Embryonic facial prominence (tissue), 1 donor: ENCODE measurements around the gene SRL.
"Not testable (repeated sequence)": the region's sequence is repeated elsewhere in the genome, so short reads cannot be mapped to it uniquely, and the experiment has no call there.

ENCODE experiments used
- DNase-seq: peaks from one replicate; pipeline ENCODE4 v3.0.0-alpha.2; 2016; ENCODE audit errors: extremely low spot score

SRL gene

GRCh38 chr16:4166821-4167220 lies 75.1 kb downstream of the SRL start:
- DNase-seq: no peak

DNA sequence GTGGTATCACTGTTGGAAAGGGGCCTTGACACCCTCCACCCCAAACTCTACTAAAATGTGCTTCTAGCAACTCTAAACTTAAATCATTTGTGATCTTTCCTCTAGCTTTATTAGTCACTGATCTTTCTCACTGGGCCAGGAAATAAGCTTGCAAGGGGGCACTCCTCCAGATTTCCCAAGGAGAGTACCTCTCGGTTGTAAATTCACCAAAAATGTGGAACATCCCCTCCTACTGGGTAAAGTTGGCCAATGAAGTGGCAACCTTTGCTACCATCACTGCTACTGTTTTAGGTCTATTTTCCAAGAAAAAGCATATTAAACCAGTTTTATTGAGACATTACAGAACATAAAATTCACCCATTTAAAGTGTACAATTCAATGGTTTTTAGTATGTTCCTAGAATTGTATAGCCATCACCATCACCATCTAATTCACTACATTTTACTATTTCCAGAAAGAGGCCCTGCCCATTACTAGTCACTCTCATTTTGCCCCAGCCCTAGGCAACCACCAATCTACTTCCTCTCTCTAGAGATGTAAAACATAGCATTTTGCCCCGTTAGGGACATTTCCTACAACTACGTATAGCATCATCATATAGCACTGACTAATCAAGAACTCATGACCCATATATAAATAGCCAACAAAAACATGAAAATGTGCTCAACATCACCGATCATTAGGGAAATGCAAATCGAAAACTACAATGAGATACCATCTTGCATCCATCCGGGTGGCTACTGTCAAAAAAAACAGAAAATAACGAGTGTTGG lies 81.0 kb downstream of the SRL start:
- DNase-seq: no peak

- DNase-seq: no peak
These were observed 82.2 kb downstream of the SRL start for GRCh38 chr16:4159726-4160125.

DNA sequence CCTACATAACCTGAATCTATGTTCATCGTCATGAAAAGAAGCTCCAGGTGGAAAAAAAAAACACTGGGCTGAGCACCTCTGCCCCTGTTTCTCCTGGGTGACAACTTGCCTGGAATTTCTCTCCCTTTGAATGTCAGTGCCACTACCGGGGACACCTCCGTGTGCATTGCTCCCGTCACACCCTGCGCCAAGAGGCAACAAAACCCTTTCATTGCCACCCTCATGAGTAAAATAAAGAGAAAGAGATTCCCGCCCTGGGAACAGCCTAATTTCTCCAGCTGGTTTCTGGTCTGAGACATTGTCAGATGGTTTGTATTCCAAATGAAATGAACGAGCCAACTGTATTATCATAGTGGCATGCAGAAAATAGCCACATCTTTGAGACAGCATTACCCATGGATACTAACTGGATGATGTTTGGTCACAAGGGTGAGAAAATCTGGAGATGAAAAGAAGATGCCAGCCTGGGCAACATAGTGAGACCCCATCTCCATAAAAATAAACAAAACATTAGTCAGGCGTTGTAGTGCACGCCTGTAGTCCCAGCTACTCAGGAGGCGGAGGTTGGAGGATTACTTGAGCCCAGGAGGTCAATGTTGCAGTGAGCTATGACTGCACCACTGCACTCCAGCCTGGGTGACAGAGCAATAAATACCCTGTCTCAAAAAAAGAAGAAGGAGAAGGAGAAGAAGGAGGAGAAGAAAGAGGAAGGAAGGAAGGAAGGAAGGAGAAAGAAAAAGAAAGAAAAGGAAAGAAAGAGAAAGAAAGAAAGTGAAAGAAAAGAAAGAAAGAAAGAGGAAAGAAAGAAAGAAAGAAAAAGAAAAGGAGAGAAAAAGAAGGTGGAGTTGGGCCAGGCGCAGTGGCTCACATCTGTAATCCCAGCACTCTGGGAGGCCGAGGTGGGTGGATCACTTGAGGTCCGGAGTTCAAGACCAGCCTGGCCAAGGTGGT lies 83.5 kb downstream of the SRL start:
- DNase-seq: no peak

GRCh38 chr16:4157376-4157825 lies 84.5 kb downstream of the SRL start:
- DNase-seq: no peak

DNA sequence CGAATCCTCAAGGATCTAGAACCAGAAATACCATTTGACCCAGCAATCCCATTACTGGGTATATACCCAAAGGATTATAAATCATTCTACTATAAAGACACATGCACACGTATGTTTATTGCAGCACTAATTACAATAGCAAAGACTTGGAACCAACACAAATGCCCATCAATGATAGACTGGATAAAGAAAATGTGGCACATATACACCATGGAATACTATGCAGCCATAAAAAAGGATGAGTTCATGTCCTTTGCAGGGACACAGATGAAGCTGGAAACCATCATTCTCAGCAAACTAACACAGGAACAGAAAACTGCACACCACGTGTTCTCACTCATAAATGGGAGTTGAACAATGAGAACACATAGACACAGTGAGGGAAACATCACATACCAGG lies 85.4 kb downstream of the SRL start:
- DNase-seq: not testable (repeated sequence)

DNA sequence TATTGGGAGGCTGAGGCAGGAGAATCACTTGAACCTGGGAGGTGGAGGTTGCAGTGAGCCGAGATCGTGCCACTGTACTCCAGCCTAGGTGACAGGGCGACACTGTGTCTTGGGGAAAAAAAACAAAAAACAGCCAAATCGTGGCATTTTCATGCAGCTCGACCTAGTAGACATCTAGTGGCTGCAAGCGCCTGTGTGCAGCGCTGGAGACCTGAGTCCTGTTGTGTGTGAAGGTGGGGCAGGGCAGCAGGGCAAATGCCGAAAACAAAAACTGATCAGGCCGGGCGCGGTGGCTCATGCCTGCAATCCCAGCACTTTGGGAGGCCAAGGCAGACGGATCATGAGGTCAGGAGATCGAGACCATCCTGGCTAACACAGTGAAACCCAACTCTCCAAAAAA lies 88.5 kb downstream of the SRL start:
- not testable (repeated sequence) for DNase-seq

GRCh38 chr16:4152267-4152666 lies 89.6 kb downstream of the SRL start:
- DNase-seq: no peak

- no peak for DNase-seq
These were observed 94.6 kb downstream of the SRL start for GRCh38 chr16:4147236-4147635.

DNA sequence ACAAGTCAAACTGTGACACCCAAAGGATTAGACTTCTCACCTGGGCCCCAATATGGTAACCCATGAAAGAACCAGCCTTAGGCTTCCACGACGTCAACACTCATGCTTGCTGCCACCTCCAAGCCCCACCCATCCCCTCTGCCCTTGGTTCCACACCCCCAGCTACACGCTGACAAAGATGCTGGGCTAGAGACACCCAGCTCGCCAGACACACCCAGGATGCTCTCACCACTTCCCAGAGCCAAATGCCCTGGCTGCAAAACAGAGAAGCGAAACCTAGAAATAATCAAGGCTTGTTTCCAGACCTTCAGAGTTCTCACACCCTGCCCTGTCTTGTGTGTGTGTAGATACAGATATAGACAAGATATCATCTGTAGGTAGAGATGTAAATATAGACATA lies 99.6 kb downstream of the SRL start:
- DNase-seq: no peak

DNA sequence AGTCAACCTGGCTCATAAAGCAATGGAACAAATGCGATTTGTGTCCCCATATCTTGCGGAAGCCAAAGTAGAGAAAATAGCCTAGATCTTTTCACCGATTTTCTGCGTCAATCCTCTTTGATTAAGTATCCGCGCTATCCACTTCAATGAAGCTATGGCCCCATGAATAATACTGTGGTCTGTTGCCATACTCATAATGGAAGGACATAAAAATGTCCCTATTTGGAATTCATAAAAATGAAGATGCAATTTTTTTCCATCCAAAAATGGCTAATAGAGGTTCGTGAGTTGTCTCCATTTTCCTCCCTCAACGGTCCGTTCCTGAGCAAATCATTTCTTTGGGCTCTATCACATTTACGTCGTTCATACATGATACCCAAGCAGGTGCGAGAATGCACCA lies 100.3 kb downstream of the SRL start:
- DNase-seq: no peak

GRCh38 chr16:4140652-4141051 lies 101.2 kb downstream of the SRL start:
- DNase-seq: no peak

- DNase-seq: no peak
These were observed 101.9 kb downstream of the SRL start for GRCh38 chr16:4139968-4140367.
